ENCODE data around the gene SVIP. TPM values are rescaled to one million over a fixed set of nuclear protein-coding genes. Genes with fewer than 3 reads are reported as not detected.

SVIP gene
- polyA plus RNA-seq, 1 experiment, result 10.3 TPM

DNA sequence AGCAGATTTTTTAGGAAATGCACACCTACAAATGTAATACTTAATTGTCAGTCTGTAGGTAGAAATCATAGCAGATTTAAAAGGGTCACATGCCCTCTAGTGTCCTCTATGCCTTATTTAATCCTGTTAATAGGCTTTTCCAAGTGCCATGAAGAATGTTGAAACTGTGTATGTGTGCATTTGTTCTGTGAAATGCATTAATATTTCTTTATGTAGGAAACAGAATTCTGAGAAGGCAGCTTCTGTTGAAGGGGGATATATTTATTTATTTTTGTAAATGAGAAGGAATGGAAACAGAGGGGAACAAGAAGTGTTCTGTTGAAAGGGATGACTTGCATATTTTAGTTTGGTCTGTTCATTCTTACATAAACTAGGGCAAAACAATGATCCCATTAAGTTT is 51.0 kb downstream of the SVIP start:
- Histone ChIP-seq H3K4me3 (ENCODE audit: low read depth, low read length) (no peak overlapping the region), H3K27ac (ENCODE audit: low read depth, low read length) (no peak overlapping the region), H3K9me3 (ENCODE audit: control insufficient read depth, insufficient read depth, low read length) (no peaks in the 10 kb centered on the region), H3K27me3 (ENCODE audit: control insufficient read depth, insufficient read depth, low read length) (no peaks in the 10 kb centered on the region)
- CTCF ChIA-PET, result interaction anchor here (0.7 to 2.2 kb wide), 2 partner anchors 9 to 16 kb away, joined by 3 to 12 read pairs; no protein-coding TSS in a partner anchor
- POLR2A ChIA-PET, result no interaction called here
- TF ChIP-seq, protein P1, sequence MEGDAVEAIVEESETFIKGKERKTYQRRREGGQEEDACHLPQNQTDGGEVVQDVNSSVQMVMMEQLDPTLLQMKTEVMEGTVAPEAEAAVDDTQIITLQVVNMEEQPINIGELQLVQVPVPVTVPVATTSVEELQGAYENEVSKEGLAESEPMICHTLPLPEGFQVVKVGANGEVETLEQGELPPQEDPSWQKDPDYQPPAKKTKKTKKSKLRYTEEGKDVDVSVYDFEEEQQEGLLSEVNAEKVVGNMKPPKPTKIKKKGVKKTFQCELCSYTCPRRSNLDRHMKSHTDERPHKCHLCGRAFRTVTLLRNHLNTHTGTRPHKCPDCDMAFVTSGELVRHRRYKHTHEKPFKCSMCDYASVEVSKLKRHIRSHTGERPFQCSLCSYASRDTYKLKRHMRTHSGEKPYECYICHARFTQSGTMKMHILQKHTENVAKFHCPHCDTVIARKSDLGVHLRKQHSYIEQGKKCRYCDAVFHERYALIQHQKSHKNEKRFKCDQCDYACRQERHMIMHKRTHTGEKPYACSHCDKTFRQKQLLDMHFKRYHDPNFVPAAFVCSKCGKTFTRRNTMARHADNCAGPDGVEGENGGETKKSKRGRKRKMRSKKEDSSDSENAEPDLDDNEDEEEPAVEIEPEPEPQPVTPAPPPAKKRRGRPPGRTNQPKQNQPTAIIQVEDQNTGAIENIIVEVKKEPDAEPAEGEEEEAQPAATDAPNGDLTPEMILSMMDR (IDR thresholded peaks at IDR 0.05; ENCODE audit: low read depth, low read length), result no peak
- DNase-seq (ENCODE audit: low read depth, low spot score), result no peak

DNA sequence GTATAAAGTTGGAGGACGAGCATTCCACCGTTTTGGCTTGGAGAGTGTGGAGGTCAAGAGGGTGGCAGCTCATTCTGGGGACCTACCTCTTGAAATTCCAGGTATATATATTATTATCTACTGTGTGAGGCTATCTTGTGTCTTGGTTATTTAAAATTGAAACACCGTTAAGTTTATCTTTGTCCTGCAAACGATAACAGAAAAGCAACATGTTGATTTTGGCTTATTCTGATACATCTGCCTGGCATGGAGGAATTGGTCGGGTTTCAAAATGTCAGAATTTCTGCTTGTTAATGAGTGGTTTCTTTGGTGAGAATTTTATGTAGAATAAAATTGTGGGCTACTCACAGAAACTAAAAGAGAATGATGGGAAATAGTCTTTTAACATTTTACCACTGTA is 54.4 kb downstream of the SVIP start:
- H3K27me3 ChIP-seq (ENCODE audit: control insufficient read depth, insufficient read depth, low read length), result no peaks in the 10 kb centered on the region
- no peak overlapping the region for H3K27ac ChIP-seq (ENCODE audit: low read depth, low read length)
- DNase-seq (ENCODE audit: low read depth, low spot score), result no peak
- H3K4me3 ChIP-seq (ENCODE audit: low read depth, low read length), result no peak overlapping the region
- ChIA-PET CTCF (interaction anchor here (1.7 kb wide), 1 partner anchor 12 kb away, joined by 10 read pairs; no protein-coding TSS in a partner anchor), POLR2A (no interaction called here)
- TF ChIP-seq, protein P1 (IDR thresholded peaks at IDR 0.05; ENCODE audit: low read depth, low read length), result no peak
- H3K9me3 ChIP-seq (ENCODE audit: control insufficient read depth, insufficient read depth, low read length), result no peaks in the 10 kb centered on the region

DNA sequence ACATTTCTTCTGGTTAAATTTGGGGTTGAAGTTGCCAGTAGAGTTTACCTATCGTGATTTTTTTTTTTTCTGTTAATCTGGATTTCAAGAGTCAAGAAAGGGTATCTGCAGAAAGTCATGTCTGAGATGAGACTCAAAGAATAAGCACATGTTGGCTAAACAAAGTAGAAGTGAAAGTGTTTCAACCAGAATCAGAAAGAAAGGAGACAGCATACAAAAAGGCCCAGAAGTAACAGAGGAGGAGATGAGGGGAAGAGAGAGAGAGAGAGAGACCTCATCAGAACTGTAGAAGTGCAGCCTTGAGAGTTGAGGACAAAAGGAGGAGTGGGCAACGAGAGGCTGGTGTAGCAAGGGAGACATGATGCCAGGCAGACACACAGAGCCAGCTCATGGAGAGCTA is 54.9 kb downstream of the SVIP start:
- Histone ChIP-seq H3K9me3 (ENCODE audit: control insufficient read depth, insufficient read depth, low read length) (no peaks in the 10 kb centered on the region), H3K4me3 (ENCODE audit: low read depth, low read length) (no peak overlapping the region), H3K27ac (ENCODE audit: low read depth, low read length) (no peak overlapping the region), H3K27me3 (ENCODE audit: control insufficient read depth, insufficient read depth, low read length) (no peaks in the 10 kb centered on the region)
- POLR2A ChIA-PET, result no interaction called here
- TF ChIP-seq, protein P1 (IDR thresholded peaks at IDR 0.05; ENCODE audit: low read depth, low read length), result no peak
- CTCF ChIA-PET, result interaction anchor here (1.7 kb wide), 1 partner anchor 13 kb away, joined by 10 read pairs; no protein-coding TSS in a partner anchor
- no peak for DNase-seq (ENCODE audit: low read depth, low spot score)

DNA sequence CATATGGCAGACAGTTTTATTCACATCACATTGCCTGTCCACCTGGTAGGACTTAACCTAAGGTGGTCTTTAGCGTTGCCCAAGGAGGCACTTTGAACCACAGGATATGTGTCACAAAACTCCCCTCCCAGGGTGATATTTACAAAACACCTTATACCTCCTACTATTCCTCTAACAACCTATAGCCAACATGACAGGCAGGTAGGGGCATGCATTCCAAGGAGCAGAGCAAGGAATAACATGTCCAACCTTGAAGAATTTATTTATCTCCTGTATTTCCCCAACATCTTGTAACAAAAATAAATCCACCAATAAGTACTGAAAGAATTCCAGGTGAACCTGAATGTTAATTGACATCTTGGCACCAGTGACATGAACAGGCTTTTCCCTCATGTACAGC is 60.5 kb downstream of the SVIP start:
- no peak for DNase-seq (ENCODE audit: low read depth, low spot score)
- Histone ChIP-seq H3K4me3 (ENCODE audit: low read depth, low read length) (no peak overlapping the region), H3K9me3 (ENCODE audit: control insufficient read depth, insufficient read depth, low read length) (no peaks in the 10 kb centered on the region), H3K27ac (ENCODE audit: low read depth, low read length) (no peak overlapping the region), H3K27me3 (ENCODE audit: control insufficient read depth, insufficient read depth, low read length) (no peaks in the 10 kb centered on the region)
- TF ChIP-seq, protein P1 (IDR thresholded peaks at IDR 0.05; ENCODE audit: low read depth, low read length), result no peak
- POLR2A ChIA-PET, result no interaction called here
- CTCF ChIA-PET, result interaction anchor here (1.6 kb wide), 1 partner anchor 18 kb away, joined by 4 read pairs; no protein-coding TSS in a partner anchor

Other genes with a start within 250 kb of the SVIP start
- 5.6 and 6.4 TPM in 2 replicates for gene FANCF, start 204.0 kb downstream of the SVIP start, polyA plus RNA-seq (2011; rRNA removed)
- 0.32 and 0.67 TPM in 2 replicates for gene GAS2, start 163.2 kb downstream of the SVIP start, polyA plus RNA-seq (2011; rRNA removed)
- gene CCDC179, start 30.7 kb upstream of the SVIP start, polyA plus RNA-seq (2011; rRNA removed), result not detected in 2 replicates

Data from AG04450 (cell line).